Transverse colon (tissue), 4 donors: ENCODE data around the gene FURIN.
A peak's percentile ranks its signal among the peaks of the same experiment; 100 is the strongest.

Experiments
- POLR2AphosphoS5 ChIP-seq, 3 donors: sonication (generic); formaldehyde crosslinking; IDR thresholded peaks; one replicate each; pipeline ENCODE4 v1.6.1; 2016; ENCODE audit warnings: antibody characterized with exemption in 3 of 3
- TF ChIP-seq, protein P1 (sequence below), 5 experiments: fragments of 200-600 bp in 3 of 5; fragments of 450-650 bp in 2 of 5; sonication (generic) in 3 of 5; IDR thresholded peaks; 1 replicate in 2 of 5; 2 replicates in 3 of 5; pipeline ENCODE4 v1.5.1; 2016 to 2017; ENCODE audit warnings: antibody characterized with exemption in 5 of 5, inconsistent platforms in 3 of 5, mild to moderate bottlenecking in 2 of 5, moderate library complexity in 1 of 5

DNA sequence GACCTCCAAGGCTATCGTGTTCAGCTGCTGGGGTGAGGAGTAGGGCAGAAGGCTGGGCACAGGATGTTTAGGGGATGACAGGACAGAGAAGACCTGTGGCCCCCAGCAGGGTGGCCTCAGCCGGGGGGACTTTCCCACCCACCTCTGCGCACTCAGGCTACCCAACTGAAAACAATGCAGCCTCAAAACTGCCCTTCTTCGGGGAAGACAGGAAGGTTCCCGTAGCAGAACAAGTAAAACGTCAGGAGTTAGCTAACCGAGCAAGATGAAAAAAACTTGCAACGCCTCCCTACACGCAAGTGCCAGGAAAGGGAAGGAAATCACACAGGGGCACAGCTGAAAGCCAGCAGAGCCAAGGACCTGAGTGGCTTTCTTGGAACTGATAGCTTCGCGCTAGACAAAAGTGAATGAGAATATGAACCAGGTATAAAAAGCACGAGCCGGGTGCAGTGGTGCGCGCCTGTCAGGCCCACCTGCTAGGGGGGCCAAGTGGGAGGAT is 38.4 kb upstream of the FURIN start:
- TF ChIP-seq, protein P1, sequence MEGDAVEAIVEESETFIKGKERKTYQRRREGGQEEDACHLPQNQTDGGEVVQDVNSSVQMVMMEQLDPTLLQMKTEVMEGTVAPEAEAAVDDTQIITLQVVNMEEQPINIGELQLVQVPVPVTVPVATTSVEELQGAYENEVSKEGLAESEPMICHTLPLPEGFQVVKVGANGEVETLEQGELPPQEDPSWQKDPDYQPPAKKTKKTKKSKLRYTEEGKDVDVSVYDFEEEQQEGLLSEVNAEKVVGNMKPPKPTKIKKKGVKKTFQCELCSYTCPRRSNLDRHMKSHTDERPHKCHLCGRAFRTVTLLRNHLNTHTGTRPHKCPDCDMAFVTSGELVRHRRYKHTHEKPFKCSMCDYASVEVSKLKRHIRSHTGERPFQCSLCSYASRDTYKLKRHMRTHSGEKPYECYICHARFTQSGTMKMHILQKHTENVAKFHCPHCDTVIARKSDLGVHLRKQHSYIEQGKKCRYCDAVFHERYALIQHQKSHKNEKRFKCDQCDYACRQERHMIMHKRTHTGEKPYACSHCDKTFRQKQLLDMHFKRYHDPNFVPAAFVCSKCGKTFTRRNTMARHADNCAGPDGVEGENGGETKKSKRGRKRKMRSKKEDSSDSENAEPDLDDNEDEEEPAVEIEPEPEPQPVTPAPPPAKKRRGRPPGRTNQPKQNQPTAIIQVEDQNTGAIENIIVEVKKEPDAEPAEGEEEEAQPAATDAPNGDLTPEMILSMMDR (IDR thresholded peaks at IDR 0.05), result no peak
- peak in 2 of 3 donors; percentile 39 to 41 for TF ChIP-seq POLR2AphosphoS5 (IDR thresholded peaks at IDR 0.05)
